Hematopoietic multipotent progenitor cell treated with erythropoietin and hydrocortisone succinate and interleukin-3 and kit ligand, for 8 days (in vitro differentiated cells): ENCODE results near the gene PDE6D.
"Not testable (repeated sequence)": the region's sequence is repeated elsewhere in the genome, so short reads cannot be mapped to it uniquely, and the experiment has no call there.

Experiments used
- DNase-seq: peaks from one replicate; pipeline ENCODE4 v3.0.0-alpha.2; 2015

PDE6D gene

DNA sequence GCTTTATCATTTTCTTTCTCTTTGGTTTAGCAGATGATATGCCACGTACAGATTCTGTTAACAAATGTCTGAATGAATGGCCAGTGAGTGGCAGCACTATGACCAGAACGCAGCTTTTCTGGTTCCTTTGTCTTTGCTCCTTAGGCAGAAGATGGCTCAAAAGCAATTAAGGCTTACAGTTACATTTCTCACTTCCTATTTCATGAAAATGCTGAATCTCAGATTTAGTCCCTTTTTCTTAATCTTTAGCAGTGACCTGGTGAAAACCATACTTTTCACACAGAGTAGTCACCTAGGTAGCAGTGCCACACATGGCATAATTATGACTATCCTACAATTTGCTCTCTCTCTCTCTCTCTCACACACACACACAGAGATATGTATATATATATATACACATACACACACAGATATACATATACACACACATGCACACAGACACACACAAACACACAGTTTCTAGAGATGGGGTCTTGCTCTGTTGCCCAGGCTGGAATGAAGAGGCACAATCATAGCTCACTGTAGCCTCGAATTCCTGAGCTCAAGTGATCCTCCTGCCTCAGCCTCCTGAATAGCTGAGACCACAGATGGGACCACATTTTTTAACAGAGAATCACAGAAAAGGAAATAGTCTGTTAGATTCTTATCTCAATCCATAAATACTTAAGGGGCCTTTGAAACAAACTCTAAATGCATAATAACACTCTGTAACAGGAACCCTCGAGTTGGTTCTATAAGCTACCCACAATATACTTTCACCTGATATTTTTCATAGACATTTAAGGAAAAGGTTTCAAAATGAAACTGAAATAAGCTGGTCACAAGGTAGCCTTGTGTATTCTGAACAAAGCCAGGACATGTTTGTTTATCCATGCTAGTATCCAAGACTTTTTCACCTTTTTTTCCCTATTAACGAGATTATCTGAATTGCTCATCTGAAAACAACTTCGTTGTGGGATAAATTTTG, 11.6 kb downstream of the PDE6D start:
- no peak for DNase-seq

DNA sequence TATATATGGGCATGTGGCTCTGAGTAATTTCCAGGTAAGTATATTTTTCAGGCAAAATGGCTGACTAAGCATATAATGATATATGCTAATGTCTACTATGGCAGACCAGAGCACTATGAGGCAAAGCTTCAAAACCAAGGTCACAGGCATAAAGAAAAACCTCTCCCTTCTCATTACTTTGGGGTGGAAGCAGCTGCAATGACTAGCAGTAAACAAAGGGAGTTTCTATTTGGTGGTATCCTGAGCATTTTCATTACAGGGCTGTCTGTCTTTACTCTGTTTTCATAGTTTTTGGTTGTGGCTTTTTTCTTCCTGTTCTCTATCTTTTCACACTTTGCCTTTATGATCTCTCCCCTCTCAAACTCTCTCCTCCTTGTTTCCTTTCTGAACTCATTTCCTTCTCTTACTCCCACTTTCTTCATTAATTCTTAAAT, 15.6 kb downstream of the PDE6D start:
- no peak for DNase-seq

DNA sequence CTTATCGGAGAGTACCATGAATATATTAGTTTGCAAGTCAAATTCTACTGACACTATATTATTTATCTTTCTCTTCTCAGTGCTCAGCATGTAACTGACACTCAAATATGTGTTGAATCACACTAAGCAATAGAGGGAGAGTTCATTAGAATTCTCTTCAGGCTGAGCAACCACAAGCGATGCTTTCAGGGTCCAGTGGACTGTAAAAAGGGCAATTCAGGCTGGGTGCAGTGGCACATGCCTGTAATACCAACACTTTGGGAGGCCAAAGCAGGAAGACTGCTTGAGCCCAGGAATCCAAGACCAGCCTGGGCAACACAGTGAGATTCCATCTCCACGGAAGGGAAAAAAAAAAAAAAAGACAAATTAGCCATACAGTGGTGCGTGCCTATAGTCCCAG, 16.3 kb downstream of the PDE6D start:
- DNase-seq, result no peak

DNA sequence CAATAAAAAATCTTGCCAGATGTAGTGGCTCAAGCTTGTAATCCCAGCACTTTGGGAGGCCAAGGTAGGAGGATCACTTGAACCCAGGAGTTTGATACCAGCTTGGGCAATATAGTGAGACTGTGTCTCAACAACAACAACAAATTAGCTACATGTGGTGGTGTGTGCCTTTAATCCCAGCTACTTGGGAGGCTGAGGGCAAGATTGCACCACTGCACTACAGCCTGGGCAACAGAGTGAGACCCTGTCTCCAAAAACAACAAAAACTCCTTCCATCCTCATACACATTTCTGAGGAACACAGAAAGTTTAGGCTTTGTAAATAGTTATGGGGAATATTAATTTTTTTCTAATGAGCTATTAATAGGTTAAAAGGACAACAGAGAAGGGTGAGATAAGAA, 17.0 kb downstream of the PDE6D start:
- no peak for DNase-seq

DNA sequence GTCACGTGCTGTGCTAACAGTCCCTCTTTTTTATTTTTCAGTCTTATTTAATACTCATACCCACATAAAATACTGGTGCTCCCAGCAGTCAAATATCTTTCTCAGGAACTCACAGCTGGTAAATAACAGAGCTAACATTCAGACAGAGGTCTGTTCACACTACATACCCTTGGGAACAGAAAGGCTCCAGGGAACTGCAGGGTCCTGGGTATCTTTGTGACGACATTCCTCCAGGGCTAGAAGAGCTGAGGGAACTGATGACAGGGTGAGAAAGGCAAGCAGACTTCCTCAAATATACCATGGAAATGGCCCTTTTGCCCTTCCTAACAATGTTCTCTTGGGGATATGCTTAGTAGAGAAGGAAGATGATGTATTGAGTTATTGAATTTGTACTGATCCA, 19.3 kb downstream of the PDE6D start:
- no peak for DNase-seq

DNA sequence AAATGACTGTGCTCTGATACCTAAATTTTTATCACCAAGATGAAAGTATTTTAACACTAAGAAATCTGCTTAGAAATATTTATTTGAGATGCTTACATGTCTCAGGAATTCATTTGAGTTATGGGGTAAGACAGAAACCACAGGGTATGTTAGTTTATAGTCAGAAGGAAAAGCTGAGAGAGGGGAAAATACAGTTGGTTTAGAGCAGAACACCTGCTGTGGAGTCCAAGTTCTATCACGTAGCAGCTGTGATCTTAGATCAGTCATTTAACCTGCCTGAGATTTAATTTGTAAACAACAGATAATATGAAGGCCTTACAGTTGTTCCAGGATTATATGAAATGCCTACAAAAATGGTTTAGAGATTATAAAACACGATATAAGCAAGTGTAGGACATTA, 29.0 kb downstream of the PDE6D start:
- DNase-seq, result no peak

DNA sequence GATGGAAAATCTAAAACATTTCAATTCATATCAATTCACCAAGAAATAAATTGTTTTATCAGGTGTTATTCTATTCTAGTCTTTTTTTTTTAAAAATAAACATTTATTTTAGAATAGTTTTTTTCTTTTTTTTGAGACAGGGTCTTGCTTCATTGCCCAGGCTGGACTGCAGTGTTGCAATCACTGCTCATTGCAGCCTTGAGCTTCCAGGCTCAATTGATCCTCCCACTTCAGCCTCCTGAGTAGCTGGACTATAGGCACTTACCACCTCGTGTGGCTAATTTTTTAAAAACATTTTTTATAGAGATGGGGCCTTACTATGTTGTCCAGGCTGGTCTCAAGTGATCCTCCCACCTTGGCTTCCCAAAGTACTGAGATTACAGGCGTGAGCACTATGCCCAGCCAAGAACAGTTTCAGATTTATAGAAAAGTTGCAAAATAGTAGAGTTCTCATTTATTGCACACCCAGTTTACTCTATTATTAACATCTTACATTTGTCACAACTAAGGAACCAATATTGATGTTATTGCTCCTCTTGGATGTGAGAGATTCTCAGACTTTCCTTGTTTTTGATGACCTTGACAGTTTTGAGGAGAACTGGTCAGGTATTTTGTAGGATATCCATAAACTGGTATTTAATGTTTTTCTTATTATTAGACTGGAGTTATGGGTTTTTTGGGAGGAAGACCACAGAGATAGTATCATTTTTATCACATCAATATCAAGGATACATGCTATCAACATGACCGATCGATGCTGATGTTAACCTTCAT, 29.9 kb downstream of the PDE6D start:
- DNase-seq, result no peak

DNA sequence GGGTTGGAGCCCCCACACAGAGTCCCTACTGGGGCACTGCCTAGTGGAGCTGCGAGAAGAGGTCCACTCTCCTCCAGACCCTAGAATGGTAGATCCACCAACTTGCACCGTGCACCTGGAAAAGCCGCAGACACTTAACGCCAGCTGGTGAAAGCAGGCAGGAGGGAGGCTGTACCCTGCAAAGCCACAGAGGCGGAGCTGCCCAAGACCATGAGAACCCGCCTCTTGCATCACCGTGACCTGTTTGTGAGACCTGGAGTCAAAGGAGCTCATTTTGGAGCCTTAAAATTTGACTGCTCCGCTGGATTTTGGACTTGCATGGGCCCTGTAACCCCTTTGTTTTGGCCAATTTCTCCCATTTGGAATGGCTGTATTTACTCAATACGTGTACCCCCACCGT, 32.1 kb downstream of the PDE6D start:
- DNase-seq, result not testable (repeated sequence)

DNA sequence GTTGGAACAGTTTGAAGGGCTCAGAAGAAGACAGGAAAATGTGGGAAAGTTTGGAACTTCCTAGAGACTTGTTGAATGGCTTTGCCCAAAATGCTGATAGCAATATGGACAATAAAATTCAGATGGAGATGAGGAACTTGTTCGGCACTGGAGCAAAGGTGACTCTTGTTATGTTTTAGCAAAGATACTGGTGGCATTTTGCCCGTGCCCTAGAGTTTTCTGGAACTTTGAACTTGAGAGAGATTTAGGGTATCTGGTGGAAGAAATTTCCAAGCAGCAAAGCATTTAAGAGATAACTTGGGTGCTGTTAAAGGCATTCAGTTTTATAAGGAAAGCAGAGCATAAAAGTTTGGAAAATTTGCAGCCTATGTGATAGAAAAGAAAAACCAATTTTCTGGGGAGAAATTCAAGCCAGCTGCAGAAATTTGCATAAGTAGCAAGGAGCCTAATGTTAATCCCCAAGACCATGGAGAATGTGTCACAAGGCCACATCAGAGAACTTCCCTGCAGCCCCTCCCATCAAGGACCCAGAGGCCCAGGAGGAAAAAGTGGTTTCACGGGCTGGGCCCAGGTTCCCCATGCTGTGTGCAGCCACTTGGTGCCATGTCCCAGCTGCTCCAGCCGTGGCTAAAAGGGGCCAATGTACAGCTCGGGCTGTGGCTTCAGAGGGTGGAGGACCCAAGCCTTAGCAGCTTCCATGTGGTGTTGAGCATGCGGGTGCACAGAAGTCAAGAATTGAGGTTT, 32.8 kb downstream of the PDE6D start:
- not testable (repeated sequence) for DNase-seq

DNA sequence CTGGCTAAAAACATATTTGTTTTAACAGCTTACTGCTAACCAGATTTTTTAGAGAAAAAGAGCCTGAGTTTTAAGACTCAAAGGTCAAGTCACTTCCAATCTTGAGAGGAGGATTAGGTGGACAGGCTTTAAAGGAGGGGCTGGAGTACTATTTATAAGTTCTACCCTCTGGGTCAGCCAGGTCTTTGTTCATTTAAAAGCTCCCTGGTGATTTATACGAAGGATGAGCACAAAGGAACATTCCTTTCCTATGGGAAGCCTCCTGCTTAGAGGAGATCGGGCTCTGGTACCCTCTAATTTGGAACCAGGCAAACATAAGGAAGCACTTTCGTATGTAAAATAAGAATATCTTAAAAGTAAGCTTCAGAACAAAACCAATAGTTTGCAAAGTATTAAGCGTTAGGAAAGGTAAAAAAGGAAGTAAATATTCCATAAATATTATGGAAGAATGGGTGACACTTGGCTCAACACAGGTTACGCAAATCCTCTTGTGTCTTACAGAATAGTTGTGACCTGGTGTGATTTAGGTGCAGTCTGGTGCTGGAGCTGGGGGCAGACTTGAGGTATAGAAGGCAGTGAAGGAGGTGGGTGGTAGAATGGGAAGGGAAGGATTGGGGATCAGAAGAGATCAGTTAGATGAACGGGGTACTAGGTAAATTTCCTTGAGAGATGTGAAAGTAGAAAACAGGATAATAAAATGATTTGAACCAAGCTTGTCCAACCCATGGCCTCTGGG, 35.6 kb downstream of the PDE6D start:
- DNase-seq, result no peak

DNA sequence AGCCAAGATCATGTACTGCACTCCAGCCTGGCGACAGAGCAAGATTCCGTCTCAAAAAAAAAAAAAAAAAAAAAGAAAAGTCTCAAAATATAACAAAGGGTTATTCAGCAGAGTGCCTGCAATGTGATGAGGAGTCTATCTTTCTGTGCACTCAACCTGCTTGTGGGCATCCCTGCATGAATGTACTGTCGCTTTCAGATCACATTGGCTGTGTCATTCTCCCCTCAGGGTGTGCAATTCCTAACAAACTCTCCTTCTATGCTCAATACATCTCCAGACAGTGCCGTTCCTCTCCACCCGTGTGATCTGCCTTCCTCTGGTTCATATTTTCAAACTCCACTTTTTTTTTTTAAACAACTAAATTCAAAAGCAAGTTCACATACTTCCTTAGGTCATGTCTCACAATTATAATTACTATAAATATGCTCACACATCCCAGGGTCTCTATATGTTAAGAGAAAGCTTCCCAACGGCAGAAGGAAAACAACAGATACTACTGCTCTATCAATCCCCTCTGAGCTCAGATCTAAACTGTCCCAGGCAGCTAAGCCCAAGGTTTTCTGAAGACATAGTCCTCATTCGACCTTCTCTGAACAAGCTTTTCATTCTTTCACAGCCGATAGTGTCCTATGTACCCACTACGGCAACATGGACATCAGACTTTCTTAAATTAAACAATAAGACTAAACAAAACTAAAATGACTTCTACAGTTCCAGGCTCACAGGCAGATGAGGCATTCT, 37.5 kb downstream of the PDE6D start:
- no peak for DNase-seq

DNA sequence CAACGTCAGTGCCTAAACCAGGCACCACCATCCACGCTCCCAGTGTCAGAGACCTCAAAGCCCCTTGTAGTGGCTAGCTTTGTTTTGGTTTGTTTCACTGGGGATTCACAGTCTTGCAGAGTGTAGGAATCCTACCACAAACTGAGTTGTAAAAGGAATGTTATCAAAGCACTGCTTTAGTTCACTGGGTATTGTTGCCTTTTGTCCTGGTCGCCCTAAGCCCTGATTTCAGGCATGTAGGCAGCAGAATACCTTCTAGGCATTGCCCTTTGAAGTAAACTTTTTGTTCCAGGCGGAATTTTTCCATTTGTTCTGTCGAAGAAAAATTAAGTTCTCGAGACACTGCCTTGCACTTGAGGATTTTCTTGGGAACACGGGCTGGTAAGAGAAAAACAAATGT, 43.3 kb downstream of the PDE6D start:
- DNase-seq, result no peak

DNA sequence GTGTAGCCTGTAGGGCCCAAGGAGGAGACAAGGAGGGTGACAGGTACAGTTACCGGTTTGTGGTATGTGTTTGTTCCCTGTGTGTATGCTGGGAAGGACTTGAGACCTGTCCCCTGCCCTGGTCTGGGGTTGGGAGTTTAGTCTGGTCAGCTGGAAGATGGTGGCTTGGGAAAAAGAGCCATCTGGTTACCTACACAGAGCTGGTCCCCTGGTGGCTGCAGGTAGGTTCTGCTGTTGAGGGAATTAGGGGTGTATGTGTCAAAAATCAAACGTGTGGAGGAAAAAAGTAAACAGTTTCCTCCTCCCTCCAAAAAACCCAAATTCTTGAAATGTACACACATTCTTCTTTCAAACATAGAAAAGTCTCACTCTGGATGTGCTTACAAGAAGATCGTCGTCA, 48.5 kb downstream of the PDE6D start:
- DNase-seq, result no peak

DNA sequence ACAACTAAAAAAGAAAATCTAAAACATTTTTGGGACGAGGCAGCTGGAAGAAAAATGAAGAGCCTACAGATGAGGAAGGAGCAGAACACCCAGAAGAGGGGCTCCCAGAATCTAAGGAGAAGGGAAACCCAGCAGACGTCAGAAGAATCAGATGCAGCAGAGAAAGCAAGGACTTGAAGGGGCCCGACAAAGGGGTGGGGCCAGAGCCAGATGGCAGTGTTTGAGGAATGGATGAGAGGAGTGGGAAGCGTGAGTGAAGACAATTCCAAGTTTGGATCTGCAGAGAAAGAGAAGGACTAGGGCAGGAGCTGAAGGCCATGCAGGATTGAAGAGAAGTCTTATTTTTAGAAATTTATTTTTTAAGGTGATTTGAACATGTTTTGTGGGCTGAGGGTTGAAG, 53.5 kb downstream of the PDE6D start:
- no peak for DNase-seq

DNA sequence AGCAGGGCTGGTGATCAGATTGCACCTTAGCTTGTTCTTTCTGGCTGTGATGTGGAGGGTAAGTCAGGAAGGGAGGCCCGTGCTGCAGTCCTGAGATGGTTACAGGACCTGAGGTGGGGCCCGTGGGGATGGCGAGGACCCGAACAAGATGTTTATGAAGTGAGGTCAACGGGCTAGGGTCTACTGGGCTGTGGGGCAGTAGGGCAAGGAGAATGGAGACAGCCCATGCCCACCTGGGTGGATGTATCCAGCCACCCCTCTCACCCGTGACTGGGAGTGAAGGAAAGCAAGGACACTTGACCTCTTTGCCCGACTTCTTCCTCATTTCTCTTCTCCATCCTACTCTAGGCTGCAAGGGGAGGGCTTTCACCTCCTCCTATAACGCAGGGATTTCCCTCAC, 54.8 kb downstream of the PDE6D start:
- DNase-seq, result no peak

DNA sequence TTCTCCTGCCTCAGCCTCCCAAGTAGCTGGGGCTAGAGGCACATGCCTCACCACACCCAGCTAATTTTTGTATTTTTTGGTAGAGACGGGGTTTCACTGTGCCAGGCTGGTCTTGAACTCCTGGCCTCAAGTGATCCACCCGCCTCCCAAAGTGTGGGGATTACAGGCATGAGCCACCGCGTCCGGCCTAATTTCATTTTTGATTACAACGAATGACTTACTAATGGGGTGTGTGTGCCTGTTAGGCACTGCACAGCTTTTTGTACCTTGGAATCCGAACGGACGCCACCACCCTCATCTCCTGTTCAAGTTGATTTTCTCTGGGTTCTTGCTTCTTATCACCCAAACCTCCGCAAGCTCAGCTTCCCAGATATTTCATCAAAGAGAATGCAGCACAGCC, 55.6 kb downstream of the PDE6D start:
- no peak for DNase-seq

DNA sequence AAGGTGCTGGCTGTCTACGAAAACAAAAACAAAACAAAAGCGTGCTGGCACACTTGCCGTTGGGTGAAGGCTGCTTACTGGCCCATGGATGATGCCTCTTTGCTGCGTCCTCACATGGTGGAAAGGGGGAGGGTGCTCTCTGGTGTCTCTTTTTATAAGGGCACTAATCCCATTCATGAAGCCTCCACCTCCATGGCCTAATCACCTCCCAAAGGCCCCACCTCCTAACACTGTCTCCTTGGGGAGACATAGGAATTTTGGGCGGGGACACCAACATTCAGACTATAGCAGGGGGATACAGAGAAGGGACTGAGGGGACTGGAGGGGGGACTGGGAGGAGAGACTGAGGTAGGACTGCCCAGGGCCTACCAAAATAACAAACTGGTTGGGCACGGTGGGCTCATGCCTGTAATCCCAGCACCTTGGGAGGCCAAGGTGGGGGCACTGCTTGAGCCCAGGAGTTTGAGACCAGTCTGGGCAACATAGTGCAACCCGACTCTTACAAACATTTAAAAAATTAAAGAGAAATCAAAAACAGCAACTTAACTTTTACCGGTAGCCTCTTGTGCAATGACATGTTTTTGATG, 58.3 kb downstream of the PDE6D start:
- DNase-seq, result no peak

DNA sequence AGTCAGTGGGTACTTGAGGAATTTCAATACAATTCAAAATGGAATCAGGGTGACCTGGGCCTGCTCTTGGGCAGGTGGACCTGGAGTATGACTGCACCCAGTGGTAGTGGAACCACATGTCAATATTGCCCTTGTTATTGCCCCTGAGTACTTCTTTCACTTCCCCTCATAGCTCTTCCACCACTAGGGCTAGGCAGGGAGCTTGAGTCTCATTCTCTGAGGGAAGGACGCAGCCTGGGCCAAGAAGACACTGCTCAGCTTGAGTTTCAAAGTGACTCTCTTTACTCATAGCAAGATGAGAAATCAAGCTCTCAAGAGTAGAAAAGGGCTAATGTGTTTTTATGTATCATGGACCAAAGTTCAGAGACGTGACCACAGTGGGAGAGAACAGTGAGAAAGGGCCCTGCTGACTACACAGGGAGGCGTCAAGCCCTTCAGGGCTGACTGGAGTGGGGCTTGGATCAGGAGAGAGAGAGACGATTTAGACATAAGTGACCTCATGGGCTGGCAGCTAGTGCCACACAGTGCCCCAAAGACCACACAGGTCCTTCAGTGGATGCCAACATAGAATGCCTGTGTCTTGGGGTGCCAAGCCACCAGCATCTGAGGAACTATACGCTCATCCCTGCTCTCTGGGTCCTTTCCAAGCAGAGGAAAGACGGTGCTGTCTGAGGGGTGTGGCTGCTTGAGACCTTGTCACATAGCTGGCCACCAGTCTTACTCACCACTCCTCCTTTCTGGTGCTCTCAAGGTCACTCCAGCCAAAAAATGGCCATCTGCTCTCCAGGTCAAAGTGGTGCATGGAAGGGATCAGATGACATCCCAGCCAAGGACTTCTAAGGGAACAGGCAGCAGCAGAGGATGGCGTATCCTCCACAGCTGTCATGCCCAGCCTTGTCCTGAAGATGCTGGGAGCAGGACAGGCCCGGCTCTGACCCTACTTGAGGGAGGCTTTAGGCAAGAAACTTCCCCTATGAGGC, 59.8 kb downstream of the PDE6D start:
- no peak for DNase-seq

DNA sequence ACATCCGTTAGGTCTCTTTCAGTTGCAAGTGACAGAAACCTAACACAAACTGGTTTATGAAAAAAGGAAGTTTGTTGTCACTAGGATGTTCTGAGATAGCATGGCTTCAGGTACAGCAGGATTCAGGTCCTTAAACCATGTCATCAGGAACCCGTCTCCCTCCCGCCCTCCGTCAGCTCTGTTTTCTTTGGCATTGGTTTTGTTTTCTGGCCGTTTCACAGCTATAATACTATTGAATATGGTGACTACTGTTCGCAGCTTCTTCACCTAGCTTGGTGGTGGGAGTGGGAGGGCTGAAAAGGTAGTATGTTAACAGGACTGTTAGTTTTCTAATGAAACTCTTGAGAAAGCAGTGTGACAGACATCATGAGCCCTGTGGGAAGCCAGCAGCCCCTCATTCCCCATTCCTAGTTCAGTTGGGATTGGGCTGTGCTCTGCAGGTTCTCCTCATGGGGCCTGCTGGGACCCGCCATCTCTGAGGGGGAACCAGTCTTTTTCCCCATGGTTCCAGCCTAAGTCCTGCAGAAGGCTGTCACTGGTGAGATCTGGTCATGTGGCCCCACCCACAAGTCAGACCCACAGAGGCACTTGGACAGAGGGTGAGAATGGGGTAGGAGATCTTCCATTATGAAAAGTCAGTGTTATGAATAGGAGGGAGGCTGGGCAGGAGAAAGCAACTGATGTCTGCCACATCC, 60.6 kb downstream of the PDE6D start:
- no peak for DNase-seq

DNA sequence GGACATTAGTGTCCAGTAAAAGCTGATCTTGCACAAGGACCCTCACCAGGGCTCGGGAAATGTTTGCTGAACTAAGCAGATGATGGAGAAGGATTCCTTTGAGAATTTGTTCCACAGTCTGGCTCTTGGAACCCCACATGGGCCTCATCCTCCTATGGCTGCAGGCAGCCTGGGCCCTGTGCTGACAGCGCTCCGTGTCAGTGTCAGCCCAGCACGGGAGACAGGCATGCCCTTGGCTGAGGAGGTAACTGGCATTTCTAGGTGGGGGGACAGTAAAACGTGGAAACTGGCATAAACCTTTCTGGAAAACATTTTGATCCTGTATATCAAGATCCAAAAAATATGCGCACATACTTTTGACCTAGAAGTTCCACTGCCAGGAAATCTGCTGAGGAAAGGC, 62.3 kb downstream of the PDE6D start:
- no peak for DNase-seq
